GM12865 (cell line): ENCODE data around the gene SPNS1.
A peak's percentile ranks its signal among the peaks of the same experiment; 100 is the strongest.

ENCODE experiments used
- DNase-seq: peaks from one replicate; pipeline ENCODE4 v3.0.0; 2010; ENCODE audit warnings: low read depth
- H3K4me3 ChIP-seq: 2 replicates; pipeline ENCODE4 v1.5.1; 2011; ENCODE audit warnings: mild to moderate bottlenecking, low read depth, low read length, control low read depth
- TF ChIP-seq, protein P1 (sequence below): IDR thresholded peaks from 2 replicates; pipeline ENCODE4 v1.5.1; 2011; ENCODE audit warnings: low read length, control low read depth, low read depth, inconsistent platforms; ENCODE audit not compliant: insufficient read depth; ENCODE audit errors: missing control alignments

The SPNS1 gene

DNA sequence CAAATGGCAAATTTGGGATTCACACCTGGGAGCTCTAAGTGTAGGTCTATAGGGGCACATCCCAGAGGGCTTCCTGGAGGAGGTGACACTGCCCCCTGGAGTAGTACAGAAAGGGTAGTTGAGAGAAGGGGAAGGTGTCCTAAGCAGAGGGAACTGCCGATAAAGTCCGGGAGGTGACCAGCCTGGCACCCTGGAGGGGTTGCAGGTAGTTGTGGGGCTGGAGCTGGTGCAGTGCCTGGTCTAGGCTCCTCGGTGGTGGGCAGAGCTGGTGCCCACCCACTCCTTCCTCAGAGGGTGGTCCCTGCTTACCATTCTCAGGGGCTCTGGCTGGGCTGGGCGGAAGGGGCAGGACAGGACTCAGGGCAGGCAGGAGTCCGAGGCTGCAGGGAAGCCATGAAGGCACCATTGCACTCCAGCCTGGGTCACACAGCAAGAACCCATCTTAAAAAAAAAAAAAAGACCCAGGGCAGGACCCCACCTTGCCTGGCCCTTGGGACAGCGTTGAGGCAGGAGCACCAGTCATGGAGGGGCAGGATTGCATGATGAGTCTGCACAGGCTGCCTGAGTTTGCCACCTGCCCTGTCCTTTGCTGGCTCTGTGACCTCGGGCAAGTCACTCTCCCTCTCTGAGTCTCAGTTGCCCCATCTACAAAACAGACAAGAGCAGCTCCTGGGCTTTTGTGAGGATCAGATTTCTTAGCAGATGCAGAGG, 54.0 kb downstream of the SPNS1 start:
- DNase-seq, result no peak
- TF ChIP-seq, protein P1, sequence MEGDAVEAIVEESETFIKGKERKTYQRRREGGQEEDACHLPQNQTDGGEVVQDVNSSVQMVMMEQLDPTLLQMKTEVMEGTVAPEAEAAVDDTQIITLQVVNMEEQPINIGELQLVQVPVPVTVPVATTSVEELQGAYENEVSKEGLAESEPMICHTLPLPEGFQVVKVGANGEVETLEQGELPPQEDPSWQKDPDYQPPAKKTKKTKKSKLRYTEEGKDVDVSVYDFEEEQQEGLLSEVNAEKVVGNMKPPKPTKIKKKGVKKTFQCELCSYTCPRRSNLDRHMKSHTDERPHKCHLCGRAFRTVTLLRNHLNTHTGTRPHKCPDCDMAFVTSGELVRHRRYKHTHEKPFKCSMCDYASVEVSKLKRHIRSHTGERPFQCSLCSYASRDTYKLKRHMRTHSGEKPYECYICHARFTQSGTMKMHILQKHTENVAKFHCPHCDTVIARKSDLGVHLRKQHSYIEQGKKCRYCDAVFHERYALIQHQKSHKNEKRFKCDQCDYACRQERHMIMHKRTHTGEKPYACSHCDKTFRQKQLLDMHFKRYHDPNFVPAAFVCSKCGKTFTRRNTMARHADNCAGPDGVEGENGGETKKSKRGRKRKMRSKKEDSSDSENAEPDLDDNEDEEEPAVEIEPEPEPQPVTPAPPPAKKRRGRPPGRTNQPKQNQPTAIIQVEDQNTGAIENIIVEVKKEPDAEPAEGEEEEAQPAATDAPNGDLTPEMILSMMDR, result no peak
- H3K4me3 ChIP-seq, result no peak overlapping the region

DNA sequence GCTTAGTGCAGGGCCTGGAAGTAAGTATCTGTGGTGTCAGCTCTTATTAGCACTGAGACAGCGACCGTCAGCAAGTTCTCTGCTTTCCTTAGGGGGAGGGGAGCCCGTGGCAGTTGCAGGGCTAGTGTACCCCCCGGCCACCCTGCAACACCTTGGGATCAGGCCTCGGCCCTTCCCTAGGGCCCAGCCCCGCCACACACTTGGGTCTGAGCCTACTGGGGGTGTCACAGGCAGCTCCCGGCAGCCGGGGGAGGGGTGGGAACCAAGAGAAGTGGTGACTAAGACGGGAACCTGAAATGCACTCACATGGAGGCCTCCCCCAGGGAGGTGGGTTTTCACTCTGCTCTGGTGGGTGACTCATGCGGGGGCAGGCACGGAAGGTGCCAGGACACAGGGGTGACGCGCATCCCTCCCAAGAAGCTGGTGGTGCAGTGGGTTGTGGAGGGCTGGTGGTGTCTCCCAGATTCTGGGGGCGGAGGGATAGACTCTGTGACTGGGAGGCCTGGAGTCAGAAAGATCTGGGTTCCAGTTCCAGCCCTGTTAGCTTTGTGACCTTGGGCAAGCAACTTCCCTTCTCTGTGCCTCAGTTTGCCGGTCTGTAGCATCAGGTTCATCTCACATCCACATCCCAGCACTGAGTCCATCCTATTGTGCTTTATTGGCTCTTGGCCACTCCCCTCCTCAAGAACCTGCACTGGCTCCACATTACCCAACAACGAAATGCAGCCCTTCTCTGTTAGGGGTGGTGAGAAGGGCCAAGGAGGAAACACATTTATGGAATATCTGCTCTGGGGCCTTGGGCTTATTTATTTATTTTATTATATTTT, 54.8 kb downstream of the SPNS1 start:
- TF ChIP-seq, protein P1, result no peak
- DNase-seq, result peak; percentile 79
- H3K4me3 ChIP-seq, result no peak overlapping the region

DNA sequence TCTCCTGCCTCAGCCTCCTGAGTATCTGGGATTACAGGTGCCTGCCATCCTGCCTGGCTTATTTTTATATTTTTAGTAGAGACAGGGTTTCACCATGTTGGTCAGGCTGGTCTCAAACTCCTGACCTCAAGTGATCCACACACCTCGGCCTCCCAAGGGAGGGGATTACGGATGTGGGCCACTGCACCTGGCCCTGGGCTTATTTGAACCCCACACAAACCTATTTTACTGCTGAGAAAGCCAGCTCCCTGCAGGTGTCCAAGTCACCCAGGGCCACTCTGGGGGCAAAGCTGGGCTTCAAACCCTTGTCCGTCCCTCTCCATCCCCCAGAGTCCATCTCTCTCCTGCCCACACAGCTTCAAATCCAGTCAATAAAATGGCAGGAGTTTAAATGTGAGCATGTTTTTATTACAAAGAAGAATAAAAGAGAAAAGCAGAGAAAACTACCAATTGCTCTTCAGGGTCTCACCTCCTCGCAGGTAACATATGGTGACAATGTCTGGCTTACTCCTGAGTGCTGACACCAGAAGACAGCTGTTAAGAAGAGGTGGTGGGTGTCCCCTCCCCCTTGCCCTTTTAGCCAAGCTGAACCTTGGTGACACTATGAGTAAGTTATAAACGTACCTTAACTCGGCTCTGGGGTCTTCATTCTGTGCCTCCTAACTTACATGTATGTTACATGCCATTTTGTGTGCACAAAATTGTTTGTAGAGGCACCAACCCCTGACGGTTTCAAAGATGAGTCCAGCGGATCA, 55.7 kb downstream of the SPNS1 start:
- DNase-seq, result no peak
- no peak overlapping the region for H3K4me3 ChIP-seq
- TF ChIP-seq, protein P1, result no peak
